ENCODE measurements around the gene RMC1. TPM values are rescaled to one million over a fixed set of nuclear protein-coding genes. Genes with fewer than 3 reads are reported as not detected.

RMC1 gene
- total RNA-seq (ENCODE audit: low replicate concordance): 25.0 and 33.0 TPM in 2 replicates
- long read RNA-seq, transcript RMC1-201 (20 exons, 2,162 nt): major isoform, 32 of 44 reads
- long read RNA-seq, partial matches to known transcripts: 4 of 44 reads
- long read RNA-seq, other reads (novel, unspliced or antisense): 7 of 44 reads

DNA sequence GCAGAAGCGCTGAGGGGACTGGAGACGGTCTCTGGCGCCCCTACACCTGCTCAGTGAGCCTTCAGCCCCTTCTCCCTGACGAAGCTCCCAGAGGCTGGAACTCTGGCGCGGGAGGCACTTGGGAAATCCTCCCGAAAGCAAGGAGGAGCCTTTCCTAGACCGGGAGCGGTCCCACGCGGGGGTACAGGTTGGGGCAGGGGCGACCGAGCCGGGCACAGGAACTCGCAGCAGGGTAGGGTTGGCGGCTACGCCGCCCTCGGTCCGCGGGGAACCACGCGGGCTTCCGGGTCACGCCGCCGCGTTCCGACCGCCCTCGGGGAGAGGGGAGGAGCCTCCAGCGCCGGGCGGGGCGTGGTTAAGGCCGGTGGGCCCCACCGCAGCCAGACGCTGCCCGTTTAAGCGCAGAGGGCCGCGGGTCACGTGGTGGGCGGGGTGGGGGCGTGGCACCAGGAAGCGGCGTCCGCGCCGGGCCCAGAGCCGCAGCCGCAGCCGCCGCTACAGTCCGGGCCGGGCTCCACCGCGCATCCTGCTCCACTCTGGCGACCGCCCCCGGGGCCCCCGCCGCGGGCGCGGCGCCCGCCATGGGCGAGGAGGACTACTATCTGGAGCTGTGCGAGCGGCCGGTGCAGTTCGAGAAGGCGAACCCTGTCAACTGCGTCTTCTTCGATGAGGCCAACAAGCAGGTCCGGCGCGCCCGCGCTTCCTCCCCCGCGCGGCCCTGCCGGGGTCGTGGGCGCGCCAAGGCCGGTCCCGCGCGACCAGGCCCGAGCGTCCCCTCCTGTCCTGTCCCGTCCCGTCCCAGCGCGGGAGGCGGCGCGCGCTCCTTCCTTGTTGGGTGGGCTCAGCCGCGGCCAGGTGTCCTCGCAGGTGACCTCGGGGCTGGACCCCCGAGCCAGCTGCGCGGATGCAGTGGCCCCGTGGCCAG, at the start of gene RMC1:
Gene RMC1, plus strand, starts transcription at position 474 of the 925 bp plus-strand sequence. Its CDS starts 108 bp downstream, at position 582.
- DNase-seq (ENCODE audit: extremely low spot score, unreplicated experiment): peak; percentile 97
- Mint-ChIP-seq H3K4me1 (ENCODE audit: unreplicated experiment) (peaks cover 12% of the 10 kb centered on the region), H3K36me3 (peaks cover 12% of the 10 kb centered on the region), H3K27ac (peak within 1 kb of the TSS; percentile 90), H3K27me3 (no peaks in the 10 kb centered on the region), H3K9me3 (no peaks in the 10 kb centered on the region), H3K4me3 (peak within 1 kb of the TSS; percentile 98)
- TF ChIP-seq, protein P1, sequence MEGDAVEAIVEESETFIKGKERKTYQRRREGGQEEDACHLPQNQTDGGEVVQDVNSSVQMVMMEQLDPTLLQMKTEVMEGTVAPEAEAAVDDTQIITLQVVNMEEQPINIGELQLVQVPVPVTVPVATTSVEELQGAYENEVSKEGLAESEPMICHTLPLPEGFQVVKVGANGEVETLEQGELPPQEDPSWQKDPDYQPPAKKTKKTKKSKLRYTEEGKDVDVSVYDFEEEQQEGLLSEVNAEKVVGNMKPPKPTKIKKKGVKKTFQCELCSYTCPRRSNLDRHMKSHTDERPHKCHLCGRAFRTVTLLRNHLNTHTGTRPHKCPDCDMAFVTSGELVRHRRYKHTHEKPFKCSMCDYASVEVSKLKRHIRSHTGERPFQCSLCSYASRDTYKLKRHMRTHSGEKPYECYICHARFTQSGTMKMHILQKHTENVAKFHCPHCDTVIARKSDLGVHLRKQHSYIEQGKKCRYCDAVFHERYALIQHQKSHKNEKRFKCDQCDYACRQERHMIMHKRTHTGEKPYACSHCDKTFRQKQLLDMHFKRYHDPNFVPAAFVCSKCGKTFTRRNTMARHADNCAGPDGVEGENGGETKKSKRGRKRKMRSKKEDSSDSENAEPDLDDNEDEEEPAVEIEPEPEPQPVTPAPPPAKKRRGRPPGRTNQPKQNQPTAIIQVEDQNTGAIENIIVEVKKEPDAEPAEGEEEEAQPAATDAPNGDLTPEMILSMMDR (conservative IDR thresholded peaks at IDR 0.05): peak; percentile 39

GRCh38 chr18:23453680-23454058, 49.6 kb upstream of the RMC1 start:
- Mint-ChIP-seq H3K36me3 (peaks cover 5% of the 10 kb centered on the region), H3K9me3 (no peaks in the 10 kb centered on the region), H3K4me3 (peak overlapping the region; percentile 99), H3K27ac (peak overlapping the region; percentile 93), H3K4me1 (ENCODE audit: unreplicated experiment) (peaks cover 36% of the 10 kb centered on the region), H3K27me3 (no peaks in the 10 kb centered on the region)
- no peak for DNase-seq (ENCODE audit: extremely low spot score, unreplicated experiment)
- TF ChIP-seq, protein P1 (conservative IDR thresholded peaks at IDR 0.05): no peak

- Mint-ChIP-seq H3K9me3 (no peaks in the 10 kb centered on the region), H3K27me3 (no peaks in the 10 kb centered on the region), H3K27ac (no peak overlapping the region), H3K4me1 (ENCODE audit: unreplicated experiment) (peaks cover 49% of the 10 kb centered on the region), H3K4me3 (no peak overlapping the region), H3K36me3 (peaks cover 11% of the 10 kb centered on the region)
- no peak for DNase-seq (ENCODE audit: extremely low spot score, unreplicated experiment)
- TF ChIP-seq, protein P1 (conservative IDR thresholded peaks at IDR 0.05): no peak
These were observed 46.5 kb upstream of the RMC1 start for GRCh38 chr18:23456835-23457234.

DNA sequence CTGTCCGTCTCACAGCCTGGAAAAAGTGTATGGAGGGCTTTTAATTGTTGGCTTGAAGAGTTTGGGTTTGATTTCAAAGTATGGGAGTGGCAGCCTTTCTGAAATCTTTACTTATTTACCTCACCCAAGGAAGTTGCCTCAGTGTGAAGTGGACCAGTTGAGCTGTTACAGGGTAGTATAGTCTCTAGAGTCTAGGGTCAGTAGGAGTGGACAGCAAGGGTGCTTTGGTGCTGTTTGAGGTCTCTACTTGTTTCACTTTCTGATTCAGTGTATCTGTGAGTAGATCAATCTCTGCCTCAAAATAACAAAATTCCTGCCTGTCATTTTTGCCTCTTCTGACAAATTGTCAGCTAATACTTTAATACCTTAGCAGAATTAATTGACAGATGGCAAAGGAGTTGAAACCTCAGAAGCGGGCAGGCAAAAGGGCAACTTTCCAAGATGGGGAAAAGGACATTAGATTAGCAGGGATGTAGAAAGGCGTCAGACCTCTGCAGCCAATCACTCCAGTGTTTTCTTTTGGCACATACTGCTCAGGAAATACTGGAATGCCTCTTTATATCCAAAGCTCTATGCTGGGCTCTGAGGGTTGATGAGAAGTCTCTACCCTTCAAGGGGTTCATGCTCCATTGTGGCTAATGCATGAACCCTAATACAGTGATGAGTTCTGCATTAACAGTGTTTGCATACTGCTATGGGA, 44.3 kb upstream of the RMC1 start:
- peaks cover 26% of the 10 kb centered on the region for H3K36me3 Mint-ChIP-seq
- H3K4me1 Mint-ChIP-seq (ENCODE audit: unreplicated experiment): peaks cover 41% of the 10 kb centered on the region
- H3K9me3 Mint-ChIP-seq: no peaks in the 10 kb centered on the region
- TF ChIP-seq, protein P1 (conservative IDR thresholded peaks at IDR 0.05): no peak
- H3K27ac Mint-ChIP-seq: peak overlapping the region; percentile 42
- DNase-seq (ENCODE audit: extremely low spot score, unreplicated experiment): no peak
- no peaks in the 10 kb centered on the region for H3K27me3 Mint-ChIP-seq
- H3K4me3 Mint-ChIP-seq: peak overlapping the region; percentile 15

DNA sequence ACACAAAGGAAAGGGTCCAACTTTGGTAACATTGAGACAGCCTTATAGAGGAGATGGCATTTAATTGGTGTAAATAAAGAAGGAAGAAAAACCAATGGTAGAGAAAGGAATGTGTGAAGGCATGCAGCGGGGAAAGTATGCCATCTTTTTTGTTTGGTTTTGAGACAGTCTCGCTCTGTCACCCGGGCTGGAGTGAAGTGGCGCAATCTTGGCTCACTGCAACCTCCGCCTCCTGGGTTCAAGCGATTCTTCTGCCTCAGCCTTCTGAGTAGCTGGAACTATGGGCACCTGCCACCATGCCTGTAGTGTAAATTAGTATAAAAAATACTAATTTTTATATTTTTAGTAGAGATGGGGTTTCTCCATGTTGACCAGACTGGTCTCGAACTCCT, 43.8 kb upstream of the RMC1 start:
- no peaks in the 10 kb centered on the region for H3K27me3 Mint-ChIP-seq
- DNase-seq (ENCODE audit: extremely low spot score, unreplicated experiment): no peak
- H3K27ac Mint-ChIP-seq: no peak overlapping the region
- no peak overlapping the region for H3K4me3 Mint-ChIP-seq
- peaks cover 27% of the 10 kb centered on the region for H3K36me3 Mint-ChIP-seq
- peaks cover 36% of the 10 kb centered on the region for H3K4me1 Mint-ChIP-seq (ENCODE audit: unreplicated experiment)
- TF ChIP-seq, protein P1 (conservative IDR thresholded peaks at IDR 0.05): no peak
- no peaks in the 10 kb centered on the region for H3K9me3 Mint-ChIP-seq

Measured in type B pancreatic cell (in vitro differentiated cells).